ENCODE measurements around the gene CYP2D6.
"Not testable (repeated sequence)": the region's sequence is repeated elsewhere in the genome, so short reads cannot be mapped to it uniquely, and the experiment has no call there.

DNA sequence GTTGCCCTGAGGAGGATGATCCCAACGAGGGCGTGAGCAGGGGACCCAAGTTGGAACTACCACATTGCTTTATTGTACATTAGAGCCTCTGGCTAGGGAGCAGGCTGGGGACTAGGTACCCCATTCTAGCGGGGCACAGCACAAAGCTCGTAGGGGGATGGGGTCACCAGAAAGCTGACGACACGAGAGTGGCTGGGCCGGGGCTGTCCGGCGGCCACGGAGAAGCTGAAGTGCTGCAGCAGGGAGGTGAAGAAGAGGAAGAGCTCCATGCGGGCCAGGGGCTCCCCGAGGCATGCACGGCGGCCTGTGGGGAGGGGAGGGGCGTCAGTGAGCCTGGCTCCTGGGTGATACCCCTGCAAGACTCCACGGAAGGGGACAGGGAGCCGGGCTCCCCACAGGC is 9.5 kb upstream of the CYP2D6 start:
- TF ChIP-seq JUND (IDR thresholded peaks at IDR 0.05; ENCODE audit: low read length); SP4 (IDR thresholded peaks at IDR 0.05; ENCODE audit: low read length); RNF2 (IDR thresholded peaks at IDR 0.05; ENCODE audit: borderline replicate concordance, low read depth, low read length, missing control alignments, poor library complexity, severe bottlenecking); POLR2AphosphoS5 (IDR thresholded peaks at IDR 0.05; ENCODE audit: low read depth, low read length); CTCF (IDR thresholded peaks at IDR 0.05; ENCODE audit: control extremely low read depth in 1 of 3, insufficient read depth in 1 of 3, low read depth in 1 of 3, low read length in 3 of 3); POU5F1 (IDR thresholded peaks at IDR 0.05; ENCODE audit: low read depth, low read length); KDM1A (IDR thresholded peaks at IDR 0.05; ENCODE audit: borderline replicate concordance, low read length); MAX (IDR thresholded peaks at IDR 0.05); TAF1 (IDR thresholded peaks at IDR 0.05; ENCODE audit: low read depth, low read length); POLR2A (IDR thresholded peaks at IDR 0.05; ENCODE audit: control extremely low read depth in 1 of 2, low read depth in 2 of 2, low read length in 2 of 2): not testable (repeated sequence)

All from H1 (cell line).